ENCODE results near the gene DDX56. TPM values are rescaled to one million over a fixed set of nuclear protein-coding genes. Genes with fewer than 3 reads are reported as not detected.

Gene DDX56
- total RNA-seq, 1 donor from 2014 or later = 28.4 TPM

DNA sequence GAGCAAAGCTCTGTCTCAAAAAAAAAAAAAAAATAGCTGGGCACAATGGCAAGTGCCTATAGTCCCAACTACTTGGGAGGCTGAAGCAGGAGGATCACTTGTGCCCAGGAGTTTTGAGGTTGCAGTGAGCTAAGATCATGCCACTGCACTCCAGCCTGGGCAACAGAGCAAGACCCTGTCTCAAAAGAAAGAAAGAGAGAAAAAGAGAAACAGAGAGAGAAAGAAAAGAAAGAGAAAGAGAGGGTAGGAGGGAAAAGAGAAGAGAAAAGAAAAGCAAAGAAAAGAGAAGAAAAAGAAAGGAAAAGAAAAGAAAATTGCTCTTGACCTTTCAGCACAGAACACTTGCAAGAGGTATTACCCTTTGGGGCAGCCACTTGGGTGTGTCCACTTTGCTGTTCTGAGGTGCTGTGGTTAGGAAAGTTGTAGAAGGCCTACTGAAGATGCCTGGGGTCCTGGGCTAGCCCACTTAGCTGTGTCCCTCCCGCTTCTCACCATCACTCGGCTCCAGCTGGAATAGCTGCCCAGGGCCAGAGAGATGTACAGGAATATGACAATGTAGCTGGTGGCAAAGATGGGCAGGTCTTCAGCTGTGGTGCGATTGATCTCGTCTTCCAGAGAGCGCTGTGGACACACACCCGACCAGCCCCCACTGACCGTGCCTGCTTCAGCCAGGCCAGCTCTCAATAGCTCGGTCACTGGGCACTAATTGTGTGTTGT, 38.2 kb downstream of the DDX56 start:
- no peak for DNase-seq (ENCODE audit: low spot score)

GRCh38 chr7:44534501-44534900, 39.2 kb downstream of the DDX56 start:
- DNase-seq (ENCODE audit: low spot score) = no peak

DNA sequence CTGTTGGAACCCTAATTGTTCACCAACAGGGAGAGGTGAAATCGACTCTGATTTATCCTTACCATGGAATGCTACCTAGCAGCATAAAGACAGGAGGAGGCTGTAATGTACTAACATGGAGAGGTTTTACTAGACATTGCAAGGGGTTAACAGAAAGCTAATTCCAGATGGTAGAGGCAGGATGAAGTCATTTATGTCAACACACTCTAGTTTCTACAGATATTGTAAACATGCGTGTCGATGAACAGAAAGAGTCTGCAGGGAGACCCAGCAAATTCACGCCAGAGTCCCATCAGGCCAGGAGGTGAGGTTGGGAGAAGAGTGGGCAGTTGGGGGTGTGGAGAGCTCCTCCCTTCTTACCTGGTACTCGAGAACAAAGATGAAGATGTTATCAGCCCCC, 39.6 kb downstream of the DDX56 start:
- DNase-seq (ENCODE audit: low spot score) = no peak

- no peak for DNase-seq (ENCODE audit: low spot score)
Observed at GRCh38 chr7:44533301-44534055, 40.2 kb downstream of the DDX56 start.

DNA sequence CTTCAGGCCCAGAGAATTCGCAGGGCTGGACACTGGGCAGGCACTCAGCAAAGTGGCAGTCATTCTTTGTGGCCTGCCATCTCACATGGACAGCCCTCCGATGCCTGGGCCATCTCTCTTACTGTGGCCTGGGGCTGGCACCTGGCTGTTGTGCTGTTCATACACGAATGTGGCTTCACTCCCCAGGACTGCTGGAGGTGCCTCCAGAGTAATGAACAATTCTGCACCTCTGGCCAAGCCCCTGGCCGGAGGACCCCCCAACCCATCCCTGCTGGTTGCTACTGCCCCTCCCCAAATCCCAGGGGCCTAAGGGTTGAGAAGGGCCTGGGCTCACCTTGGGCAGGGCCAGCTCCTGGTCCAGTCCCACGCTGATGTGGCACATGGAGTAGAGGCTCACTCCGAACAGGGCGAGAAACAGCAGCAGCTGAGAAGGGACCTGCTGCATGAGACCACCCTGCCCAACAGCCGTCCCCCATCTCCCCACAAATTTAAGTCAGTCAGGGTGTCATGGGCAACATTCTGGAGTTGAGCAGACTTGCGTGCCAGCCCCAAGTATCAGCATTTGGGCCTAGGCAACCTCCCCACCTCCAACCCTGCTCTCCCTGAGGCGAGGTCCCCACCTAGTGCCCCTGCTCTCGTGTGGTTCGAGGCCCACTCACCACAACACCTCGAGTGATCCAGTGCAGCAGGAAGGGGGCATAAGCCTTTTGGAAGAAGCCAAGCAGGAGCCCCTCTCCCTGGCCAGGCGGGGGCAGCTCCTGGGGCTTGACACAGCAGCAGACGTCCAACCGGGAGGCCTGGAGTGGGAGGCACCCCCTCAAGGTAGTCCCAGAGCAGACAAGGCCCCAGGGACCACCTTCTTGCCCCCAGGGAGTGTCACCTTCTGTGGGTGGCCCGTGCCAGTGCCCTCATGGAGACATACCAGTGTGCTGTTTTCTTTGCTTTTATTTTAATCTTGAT, 42.0 kb downstream of the DDX56 start:
- DNase-seq (ENCODE audit: low spot score) = no peak

DNA sequence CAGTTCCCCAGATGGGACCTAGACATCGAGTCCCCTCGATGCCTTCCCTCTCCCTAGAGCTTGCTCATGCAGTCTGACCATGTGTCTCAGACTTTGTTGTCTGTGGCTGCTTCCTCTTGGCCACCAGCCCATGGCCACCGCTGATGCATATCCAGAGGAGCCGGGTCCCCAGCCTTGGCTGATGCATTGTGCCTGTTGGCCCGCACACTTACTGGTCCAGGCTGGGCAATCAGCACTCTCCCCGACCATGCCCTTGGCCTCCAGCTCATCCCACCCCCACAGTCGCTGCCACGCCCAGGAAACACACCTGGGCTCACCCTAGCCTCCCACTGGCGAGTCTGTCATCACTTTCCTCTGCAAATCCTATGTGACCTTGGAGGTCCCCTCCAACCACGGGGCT, 42.7 kb downstream of the DDX56 start:
- no peak for DNase-seq (ENCODE audit: low spot score)

- no peak for DNase-seq (ENCODE audit: low spot score)
Observed at GRCh38 chr7:44524811-44525388, 48.8 kb downstream of the DDX56 start.

DNA sequence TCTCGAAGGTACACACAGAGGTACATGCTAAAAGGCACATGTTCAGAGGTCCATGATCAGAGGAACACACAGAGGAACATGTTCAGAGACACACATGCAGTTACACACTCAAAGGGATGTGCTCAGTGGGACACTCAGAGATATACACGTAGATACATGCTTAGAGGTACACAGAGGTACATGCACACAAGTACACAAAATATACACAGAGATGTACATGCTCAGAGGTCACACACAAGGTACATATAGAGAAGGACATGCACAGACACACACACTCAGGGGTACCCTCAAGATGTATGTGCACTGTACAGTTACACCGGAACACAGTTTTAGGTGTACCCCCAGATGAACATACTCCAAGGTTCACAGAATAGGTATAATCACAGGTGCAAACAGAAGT, 51.4 kb downstream of the DDX56 start:
- no peak for DNase-seq (ENCODE audit: low spot score)

GRCh38 chr7:44521347-44522095, 52.2 kb downstream of the DDX56 start:
- DNase-seq (ENCODE audit: low spot score) = no peak

- no peak for DNase-seq (ENCODE audit: low spot score)
Observed at GRCh38 chr7:44520574-44520973, 53.1 kb downstream of the DDX56 start.

- DNase-seq (ENCODE audit: low spot score) = no peak
Observed at GRCh38 chr7:44519546-44519945, 54.2 kb downstream of the DDX56 start.

- no peak for DNase-seq (ENCODE audit: low spot score)
Observed at GRCh38 chr7:44518761-44519160, 54.9 kb downstream of the DDX56 start.

GRCh38 chr7:44517175-44517574, 56.5 kb downstream of the DDX56 start:
- no peak for DNase-seq (ENCODE audit: low spot score)

Other genes with a start within 250 kb of the DDX56 start
- not detected for gene CAMK2B, start 248.3 kb downstream of the DDX56 start, total RNA-seq (ENCODE audit: insufficient read depth, low replicate concordance)
- gene NUDCD3, start 83.2 kb downstream of the DDX56 start, total RNA-seq (ENCODE audit: insufficient read depth, low replicate concordance) = 51.8 TPM
- gene NPC1L1, start 32.6 kb downstream of the DDX56 start, total RNA-seq (ENCODE audit: insufficient read depth, low replicate concordance) = 0.48 TPM
- 84.7 TPM for gene TMED4, start 8.3 kb upstream of the DDX56 start, total RNA-seq (ENCODE audit: insufficient read depth, low replicate concordance)
- gene OGDH, start 32.7 kb upstream of the DDX56 start, total RNA-seq (ENCODE audit: insufficient read depth, low replicate concordance) = 33.9 TPM
- 12.8 TPM for gene ZMIZ2, start 174.9 kb upstream of the DDX56 start, total RNA-seq (ENCODE audit: insufficient read depth, low replicate concordance)
- 1,749 TPM for gene PPIA, start 222.8 kb upstream of the DDX56 start, total RNA-seq (ENCODE audit: insufficient read depth, low replicate concordance)